Measurements from ENCODE around the gene CDX2. TPM values are rescaled to one million over a fixed set of nuclear protein-coding genes. Genes with fewer than 3 reads are reported as not detected.

CDX2 gene
- total and polyA plus RNA-seq, 2 donors (not counting 1 experiment from before 2014, with no cell fraction given), result not detected

GRCh38 chr13:28001049-28001448 is 31.9 kb upstream of the CDX2 start:
- ATAC-seq (ENCODE audit: low read depth) (no peak), DNase-seq (no peak)
- H3K4me1 Mint-ChIP-seq, result peaks cover 3% of the 10 kb centered on the region
- no peak overlapping the region for H3K4me2 ChIP-seq (replicated peaks; ENCODE audit: low read depth, low read length, poor library complexity, severe bottlenecking)
- H3K79me2 ChIP-seq (ENCODE audit: control insufficient read depth, insufficient read depth, low read length), result no peaks in the 10 kb centered on the region
- CTCF ChIA-PET, result interaction anchor here (1.5 kb wide), 1 partner anchor 17 kb away, joined by 4 read pairs; no protein-coding TSS in a partner anchor
- intact Hi-C loops (cut with micrococcal nuclease), result no loop called here
- no peak overlapping the region for H3K27ac Mint-ChIP-seq
- H2AFZ ChIP-seq (ENCODE audit: insufficient read depth, low read depth, low read length, poor library complexity, severe bottlenecking), result no peak overlapping the region
- no peak overlapping the region for H3K27ac ChIP-seq (ENCODE audit: low read length in 2 of 2)
- H3K4me1 ChIP-seq (ENCODE audit: control insufficient read depth in 2 of 2, insufficient read depth in 2 of 2, low read length in 2 of 2), result no peaks in the 10 kb centered on the region
- WGBS (ENCODE audit: insufficient coverage), result 88% methylated on average over 11 of the region's 11 CpGs
- TF ChIP-seq CTCF (IDR thresholded peaks at IDR 0.05) (no peak), EZH2 (IDR thresholded peaks at IDR 0.05; ENCODE audit: borderline replicate concordance, insufficient read depth, low read depth, low read length, poor library complexity, severe bottlenecking) (no peak)
- H3K9me3 Mint-ChIP-seq (ENCODE audit: insufficient read depth), result no peaks in the 10 kb centered on the region
- peaks cover 0 to 8% (median 0%) of the 10 kb centered on the region in 3 donors for H3K9me3 ChIP-seq (ENCODE audit: control extremely low read depth in 1 of 3, control insufficient read depth in 2 of 3, insufficient read depth in 1 of 3, low read length in 2 of 3)
- H3K4me3 ChIP-seq (ENCODE audit: control extremely low read depth in 1 of 5, extremely low read depth in 1 of 5, insufficient read depth in 1 of 5, low read depth in 2 of 5, low read length in 4 of 5), result no peak overlapping the region
- no peaks in the 10 kb centered on the region for H3K36me3 ChIP-seq (replicated peaks in 1 of 2; ENCODE audit: control extremely low read depth in 1 of 2, control insufficient read depth in 1 of 2, extremely low read depth in 1 of 2, insufficient read depth in 2 of 2, low read length in 1 of 2)
- H3K27me3 Mint-ChIP-seq, result no peaks in the 10 kb centered on the region
- POLR2A ChIA-PET, result interaction anchor here (0.6 kb wide), 1 partner anchor 71 kb away, joined by 3 read pairs; no protein-coding TSS in a partner anchor
- H3K27me3 ChIP-seq (replicated peaks in 1 of 4; ENCODE audit: control extremely low read depth in 1 of 4, control insufficient read depth in 3 of 4, insufficient read depth in 4 of 4, low read length in 3 of 4), result no peaks in the 10 kb centered on the region
- H3K9ac ChIP-seq (ENCODE audit: low read length), result no peak overlapping the region
- H4K20me1 ChIP-seq (ENCODE audit: control insufficient read depth, insufficient read depth, low read length, poor library complexity, severe bottlenecking), result no peaks in the 10 kb centered on the region
- no peak overlapping the region for H3K4me3 Mint-ChIP-seq

- DNase-seq (no peak), ATAC-seq (ENCODE audit: low read depth) (no peak)
- POLR2A ChIA-PET, result no interaction called here
- Mint-ChIP-seq H3K4me3 (no peak overlapping the region), H3K27ac (no peak overlapping the region), H3K27me3 (no peaks in the 10 kb centered on the region), H3K9me3 (ENCODE audit: insufficient read depth) (no peaks in the 10 kb centered on the region), H3K4me1 (peaks cover 3% of the 10 kb centered on the region)
- CTCF ChIA-PET, result interaction anchor here (1.5 kb wide), 1 partner anchor 16 kb away, joined by 4 read pairs; no protein-coding TSS in a partner anchor
- no peak overlapping the region for H2AFZ ChIP-seq (ENCODE audit: insufficient read depth, low read depth, low read length, poor library complexity, severe bottlenecking)
- no peak overlapping the region for H3K4me2 ChIP-seq (replicated peaks; ENCODE audit: low read depth, low read length, poor library complexity, severe bottlenecking)
- intact Hi-C loops (cut with micrococcal nuclease), result no loop called here
- H3K4me3 ChIP-seq (ENCODE audit: control extremely low read depth in 1 of 5, extremely low read depth in 1 of 5, insufficient read depth in 1 of 5, low read depth in 2 of 5, low read length in 4 of 5), result no peak overlapping the region
- no peaks in the 10 kb centered on the region for H3K27me3 ChIP-seq (replicated peaks in 1 of 4; ENCODE audit: control extremely low read depth in 1 of 4, control insufficient read depth in 3 of 4, insufficient read depth in 4 of 4, low read length in 3 of 4)
- no peaks in the 10 kb centered on the region for H3K36me3 ChIP-seq (replicated peaks in 1 of 2; ENCODE audit: control extremely low read depth in 1 of 2, control insufficient read depth in 1 of 2, extremely low read depth in 1 of 2, insufficient read depth in 2 of 2, low read length in 1 of 2)
- H3K4me1 ChIP-seq (ENCODE audit: control insufficient read depth in 2 of 2, insufficient read depth in 2 of 2, low read length in 2 of 2), result no peaks in the 10 kb centered on the region
- no peak overlapping the region for H3K27ac ChIP-seq (ENCODE audit: low read length in 2 of 2)
- H3K79me2 ChIP-seq (ENCODE audit: control insufficient read depth, insufficient read depth, low read length), result no peaks in the 10 kb centered on the region
- no peak overlapping the region for H3K9ac ChIP-seq (ENCODE audit: low read length)
- H4K20me1 ChIP-seq (ENCODE audit: control insufficient read depth, insufficient read depth, low read length, poor library complexity, severe bottlenecking), result no peaks in the 10 kb centered on the region
- H3K9me3 ChIP-seq (ENCODE audit: control extremely low read depth in 1 of 3, control insufficient read depth in 2 of 3, insufficient read depth in 1 of 3, low read length in 2 of 3), result peaks cover 0 to 8% (median 0%) of the 10 kb centered on the region in 3 donors
- WGBS (ENCODE audit: insufficient coverage), result 78% methylated on average over 5 of the region's 5 CpGs
- TF ChIP-seq CTCF (IDR thresholded peaks at IDR 0.05) (no peak), EZH2 (IDR thresholded peaks at IDR 0.05; ENCODE audit: borderline replicate concordance, insufficient read depth, low read depth, low read length, poor library complexity, severe bottlenecking) (no peak)
These were observed 31.5 kb upstream of the CDX2 start for GRCh38 chr13:28000567-28000966.

All from B cell (primary cell).